Measurements from ENCODE around the gene DYNLT2.

GRCh38 chr6:169738204-169738975 is 13.0 kb downstream of the DYNLT2 start:
- TF ChIP-seq SKIL (CRISPR knock-in tag; IDR thresholded peaks at IDR 0.05; ENCODE audit: borderline replicate concordance): no peak
- TF ChIP-seq ZFP62 (CRISPR knock-in tag; IDR thresholded peaks at IDR 0.05): no peak
- TF ChIP-seq POLR2A (IDR thresholded peaks at IDR 0.05; ENCODE audit: insufficient read depth in 1 of 2, low read depth in 2 of 2, low read length in 2 of 2): no peak
- TF ChIP-seq HNRNPUL1 (IDR thresholded peaks at IDR 0.05; ENCODE audit: low read depth, low read length): no peak
- no peak for TF ChIP-seq USF2 (IDR thresholded peaks at IDR 0.05; ENCODE audit: low read depth, low read length)
- no peak for TF ChIP-seq USF2 (CRISPR knock-in tag; IDR thresholded peaks at IDR 0.05; ENCODE audit: borderline replicate concordance)
- no peak for TF ChIP-seq KIAA2018 (CRISPR knock-in tag; IDR thresholded peaks at IDR 0.05; ENCODE audit: borderline replicate concordance)
- no peak for TF ChIP-seq ASH2L (IDR thresholded peaks at IDR 0.05; ENCODE audit: insufficient read length, low read depth, low read length)
- no peak for TF ChIP-seq CTCF (CRISPR knock-in tag; IDR thresholded peaks at IDR 0.05)
- no peak for TF ChIP-seq KAT2B (IDR thresholded peaks at IDR 0.05; ENCODE audit: borderline replicate concordance, low read depth, low read length)

Data from HepG2 (cell line).